ENCODE data around the gene SSBP2.
"Not testable (repeated sequence)": the region's sequence is repeated elsewhere in the genome, so short reads cannot be mapped to it uniquely, and the experiment has no call there.

SSBP2 gene

DNA sequence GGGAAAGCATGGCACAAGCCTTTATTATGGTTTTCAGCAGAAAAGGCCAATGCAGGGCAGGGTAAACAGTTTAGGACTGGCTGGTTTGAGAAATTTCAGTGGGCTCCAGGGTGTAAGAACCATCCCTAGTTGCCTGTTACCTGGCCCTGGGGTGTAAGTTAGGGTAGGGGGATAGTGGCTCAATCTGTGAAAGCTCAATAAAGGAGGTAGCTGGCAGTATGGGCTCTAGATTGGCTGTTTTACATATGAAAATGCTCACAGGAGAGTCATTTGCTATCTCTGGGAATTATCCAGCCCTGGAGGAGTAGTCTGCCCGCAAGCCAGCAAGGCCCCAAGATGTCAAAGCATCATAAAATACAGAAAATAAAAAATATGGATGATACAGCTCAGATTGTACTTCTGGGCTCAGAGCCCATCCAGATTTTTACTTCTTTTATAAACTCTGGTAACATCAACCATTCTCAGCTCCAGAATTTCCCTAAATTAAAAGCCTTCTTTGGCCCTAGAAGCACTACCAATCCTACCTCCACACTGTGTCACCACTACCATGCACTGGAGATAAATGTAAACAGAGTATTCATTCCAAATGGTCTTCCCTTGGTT, 31.1 kb downstream of the SSBP2 start:
- no peak for DNase-seq (ENCODE audit: extremely low read depth, low read depth)
- TF ChIP-seq, protein P1, sequence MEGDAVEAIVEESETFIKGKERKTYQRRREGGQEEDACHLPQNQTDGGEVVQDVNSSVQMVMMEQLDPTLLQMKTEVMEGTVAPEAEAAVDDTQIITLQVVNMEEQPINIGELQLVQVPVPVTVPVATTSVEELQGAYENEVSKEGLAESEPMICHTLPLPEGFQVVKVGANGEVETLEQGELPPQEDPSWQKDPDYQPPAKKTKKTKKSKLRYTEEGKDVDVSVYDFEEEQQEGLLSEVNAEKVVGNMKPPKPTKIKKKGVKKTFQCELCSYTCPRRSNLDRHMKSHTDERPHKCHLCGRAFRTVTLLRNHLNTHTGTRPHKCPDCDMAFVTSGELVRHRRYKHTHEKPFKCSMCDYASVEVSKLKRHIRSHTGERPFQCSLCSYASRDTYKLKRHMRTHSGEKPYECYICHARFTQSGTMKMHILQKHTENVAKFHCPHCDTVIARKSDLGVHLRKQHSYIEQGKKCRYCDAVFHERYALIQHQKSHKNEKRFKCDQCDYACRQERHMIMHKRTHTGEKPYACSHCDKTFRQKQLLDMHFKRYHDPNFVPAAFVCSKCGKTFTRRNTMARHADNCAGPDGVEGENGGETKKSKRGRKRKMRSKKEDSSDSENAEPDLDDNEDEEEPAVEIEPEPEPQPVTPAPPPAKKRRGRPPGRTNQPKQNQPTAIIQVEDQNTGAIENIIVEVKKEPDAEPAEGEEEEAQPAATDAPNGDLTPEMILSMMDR (IDR thresholded peaks at IDR 0.05; ENCODE audit: low read depth, low read length, missing control alignments): no peak

DNA sequence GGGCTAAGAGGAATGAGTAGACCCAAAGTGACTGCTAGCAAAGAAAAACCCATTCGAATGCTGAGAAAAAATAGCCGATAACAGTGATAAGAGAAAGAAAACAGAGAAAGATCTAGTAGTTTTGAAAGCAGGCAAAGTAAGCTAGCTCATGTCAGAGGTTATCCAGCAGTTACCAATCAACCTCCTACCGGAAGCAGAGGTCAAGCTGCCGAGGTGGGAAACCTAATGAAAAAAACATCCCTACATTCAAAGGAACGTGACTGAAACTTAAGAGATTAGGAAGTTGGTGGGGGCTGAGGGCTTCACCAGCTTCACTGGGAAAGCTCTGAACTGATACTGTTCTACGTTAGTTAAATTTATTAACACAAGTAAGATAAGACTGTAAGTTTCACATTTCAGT, 32.6 kb downstream of the SSBP2 start:
- DNase-seq (ENCODE audit: extremely low read depth, low read depth): no peak
- TF ChIP-seq, protein P1 (IDR thresholded peaks at IDR 0.05; ENCODE audit: low read depth, low read length, missing control alignments): no peak
- no peak overlapping the region for H3K4me3 ChIP-seq (replicated peaks; ENCODE audit: low read depth, low read length)

More for the DNA sequence above, 31.1 kb downstream of the SSBP2 start:
- H3K4me3 ChIP-seq (replicated peaks; ENCODE audit: low read depth, low read length): no peak overlapping the region

DNA sequence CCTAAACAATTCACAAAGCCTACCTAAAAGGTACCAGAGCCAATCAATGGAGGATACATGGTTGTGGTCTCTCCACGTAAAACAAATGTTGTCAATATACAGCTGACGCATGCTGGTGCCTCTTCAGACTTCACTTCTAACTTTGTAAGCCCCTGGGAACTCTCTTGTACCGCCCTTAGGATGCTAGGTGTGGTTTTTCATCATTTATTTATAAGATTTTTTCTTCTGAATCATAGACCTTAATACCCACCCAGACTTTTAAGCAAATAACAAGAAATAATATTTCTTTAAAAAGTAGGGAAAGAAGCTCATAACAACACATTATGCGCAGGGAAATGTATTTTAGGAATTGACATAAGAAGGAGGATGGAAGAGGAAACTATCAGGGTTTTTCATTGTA, 33.0 kb downstream of the SSBP2 start:
- TF ChIP-seq, protein P1 (IDR thresholded peaks at IDR 0.05; ENCODE audit: low read depth, low read length, missing control alignments): no peak
- H3K4me3 ChIP-seq (replicated peaks; ENCODE audit: low read depth, low read length): no peak overlapping the region
- DNase-seq (ENCODE audit: extremely low read depth, low read depth): no peak

DNA sequence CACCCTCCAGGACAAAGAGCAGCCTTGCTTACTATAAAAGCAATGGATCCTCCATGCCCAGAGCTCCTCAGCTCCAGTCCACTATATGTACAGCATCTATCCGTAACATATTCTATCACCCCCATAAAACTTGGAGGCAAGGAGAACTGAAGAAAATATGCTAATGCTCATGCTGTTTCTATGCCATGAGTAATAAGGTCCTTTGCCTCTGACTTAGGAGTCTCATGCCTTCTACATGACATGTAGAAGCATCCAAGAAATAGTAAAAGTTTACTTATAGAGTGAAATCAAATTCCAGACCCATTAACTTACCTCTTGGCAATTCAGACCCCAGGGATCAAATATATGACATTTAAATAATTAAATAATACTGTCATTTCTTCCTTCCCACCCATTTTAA, 33.7 kb downstream of the SSBP2 start:
- no peak overlapping the region for H3K4me3 ChIP-seq (replicated peaks; ENCODE audit: low read depth, low read length)
- DNase-seq (ENCODE audit: extremely low read depth, low read depth): no peak
- TF ChIP-seq, protein P1 (IDR thresholded peaks at IDR 0.05; ENCODE audit: low read depth, low read length, missing control alignments): no peak

DNA sequence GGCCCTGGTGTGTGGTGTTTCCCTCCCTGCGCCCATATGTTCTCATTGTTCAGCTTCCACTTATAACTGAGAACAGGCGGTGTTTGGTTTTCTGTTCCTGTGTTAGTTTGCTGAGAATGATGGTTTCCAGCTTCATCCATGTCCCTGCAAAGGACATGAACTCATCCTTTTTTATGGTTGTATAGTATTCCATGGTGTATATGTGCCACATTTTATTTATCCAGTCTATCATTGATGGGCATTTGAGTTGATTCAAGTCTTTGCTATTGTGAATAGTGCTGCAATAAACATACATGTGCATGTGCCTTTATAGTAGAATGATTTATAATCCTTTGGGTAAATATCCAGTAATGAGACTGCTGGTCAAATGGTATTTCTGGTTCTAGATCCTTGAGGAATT, 36.8 kb downstream of the SSBP2 start:
- not testable (repeated sequence) for H3K4me3 ChIP-seq (replicated peaks; ENCODE audit: low read depth, low read length); DNase-seq (ENCODE audit: extremely low read depth, low read depth)

DNA sequence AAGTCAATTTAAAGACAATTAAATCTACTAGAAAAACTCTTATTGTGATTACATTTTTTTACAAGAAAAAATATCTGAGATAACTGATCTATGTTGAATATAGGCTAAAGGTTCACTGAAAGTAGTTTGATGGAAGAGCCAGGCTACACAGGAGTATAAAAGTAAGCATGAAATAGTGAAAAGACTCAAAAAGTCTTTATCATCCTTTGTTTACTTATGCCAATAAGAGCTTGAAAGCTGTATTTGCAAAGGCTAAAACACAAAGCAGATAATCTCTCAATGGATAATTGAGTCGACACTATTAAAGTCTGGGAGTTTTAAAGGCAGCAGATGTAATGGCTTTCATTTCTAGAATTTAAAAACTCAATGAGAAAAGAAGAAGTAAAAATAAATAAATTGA, 42.0 kb downstream of the SSBP2 start:
- TF ChIP-seq, protein P1 (IDR thresholded peaks at IDR 0.05; ENCODE audit: low read depth, low read length, missing control alignments): no peak

DNA sequence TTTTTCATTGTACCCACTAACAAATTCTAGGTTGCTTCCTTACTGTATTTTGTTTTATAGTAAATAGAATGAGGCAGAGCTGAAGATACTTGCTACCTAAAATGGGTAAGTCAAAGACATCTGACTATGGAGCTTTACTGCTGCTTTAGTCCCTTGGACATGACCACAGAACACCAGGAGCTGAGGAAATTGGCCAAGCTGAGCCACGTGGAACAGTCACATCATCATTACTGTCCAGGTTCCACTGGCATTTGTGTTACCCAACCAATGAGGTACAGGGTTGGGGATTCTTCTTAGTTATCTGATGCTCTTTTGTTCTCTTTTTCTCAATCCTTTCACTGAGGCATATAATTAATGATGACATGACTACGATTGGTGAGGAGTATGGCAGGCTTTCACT, 47.1 kb downstream of the SSBP2 start:
- DNase-seq (ENCODE audit: extremely low read depth, low read depth): no peak
- H3K4me3 ChIP-seq (replicated peaks; ENCODE audit: low read depth, low read length): no peak overlapping the region
- TF ChIP-seq, protein P1 (IDR thresholded peaks at IDR 0.05; ENCODE audit: low read depth, low read length, missing control alignments): no peak

More for the DNA sequence above, 42.0 kb downstream of the SSBP2 start:
- no peak overlapping the region for H3K4me3 ChIP-seq (replicated peaks; ENCODE audit: low read depth, low read length)
- DNase-seq (ENCODE audit: extremely low read depth, low read depth): no peak

Measured in HFF-Myc (cell line).